GM12864 (cell line): ENCODE results near the gene RAI1.

Experiments
- DNase-seq: peaks from one replicate; pipeline ENCODE4 v3.0.0-alpha.2; 2011; ENCODE audit warnings: low read depth
- H3K4me3 ChIP-seq: 2 replicates; pipeline ENCODE4 v1.5.1; 2011; ENCODE audit warnings: mild to moderate bottlenecking, low read depth, low read length, control low read depth
- CTCF ChIP-seq: IDR thresholded peaks from 2 replicates; pipeline ENCODE4 v1.5.1; 2011; ENCODE audit warnings: low read depth, mild to moderate bottlenecking, moderate library complexity, low read length, control low read depth, inconsistent platforms; ENCODE audit errors: missing control alignments

RAI1 gene

DNA sequence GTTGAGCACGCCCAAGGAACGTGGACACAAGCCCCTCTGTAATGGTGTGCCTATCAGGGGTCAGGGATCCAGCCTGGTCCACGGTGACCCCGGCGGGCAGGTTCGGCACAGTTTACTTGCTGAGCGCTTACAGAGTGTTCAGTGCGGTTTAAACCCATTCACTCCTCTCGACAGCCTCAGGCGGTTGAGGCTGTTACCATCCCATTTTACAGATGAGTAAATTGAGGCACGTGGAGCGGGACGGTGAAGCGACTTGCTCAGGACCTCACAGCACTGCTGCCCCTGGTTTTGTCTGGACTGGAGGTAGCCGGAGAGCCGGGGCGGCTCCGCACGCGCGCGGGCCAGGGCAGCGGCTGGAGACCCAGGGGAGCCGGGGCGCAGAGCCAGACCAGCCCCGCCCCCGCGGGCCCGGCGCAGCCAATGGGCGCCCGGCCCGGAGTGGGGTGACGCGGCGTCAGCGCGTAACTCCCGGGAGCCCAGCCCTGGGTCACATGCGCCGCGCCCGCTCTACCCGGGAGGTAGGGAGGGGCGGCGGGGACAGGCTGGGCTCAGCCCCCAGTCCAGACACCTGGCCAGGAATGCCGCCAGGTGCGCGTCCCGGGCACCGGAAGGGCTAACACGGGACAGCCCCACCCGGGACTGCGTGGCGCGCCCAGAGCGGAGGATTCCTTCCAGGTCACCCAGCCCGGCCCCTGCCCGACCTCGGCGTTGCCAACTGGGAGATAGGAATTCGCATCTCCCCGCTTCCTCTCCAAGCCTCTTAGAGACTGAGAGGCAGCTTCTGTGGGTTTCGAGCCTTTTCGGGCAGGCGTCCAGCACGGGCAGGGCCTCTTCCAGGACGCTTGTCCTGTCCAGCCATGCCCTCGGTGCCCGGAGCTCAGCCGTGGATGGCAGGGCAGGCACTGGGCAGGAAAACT, 158.8 kb downstream of the RAI1 start:
- peak overlapping the region; percentile 59 for H3K4me3 ChIP-seq
- no peak for TF ChIP-seq CTCF
- no peak for DNase-seq

GRCh38 chr17:17840751-17841591, 159.7 kb downstream of the RAI1 start:
- TF ChIP-seq CTCF: no peak
- H3K4me3 ChIP-seq: peak overlapping the region; percentile 59
- DNase-seq: no peak

DNA sequence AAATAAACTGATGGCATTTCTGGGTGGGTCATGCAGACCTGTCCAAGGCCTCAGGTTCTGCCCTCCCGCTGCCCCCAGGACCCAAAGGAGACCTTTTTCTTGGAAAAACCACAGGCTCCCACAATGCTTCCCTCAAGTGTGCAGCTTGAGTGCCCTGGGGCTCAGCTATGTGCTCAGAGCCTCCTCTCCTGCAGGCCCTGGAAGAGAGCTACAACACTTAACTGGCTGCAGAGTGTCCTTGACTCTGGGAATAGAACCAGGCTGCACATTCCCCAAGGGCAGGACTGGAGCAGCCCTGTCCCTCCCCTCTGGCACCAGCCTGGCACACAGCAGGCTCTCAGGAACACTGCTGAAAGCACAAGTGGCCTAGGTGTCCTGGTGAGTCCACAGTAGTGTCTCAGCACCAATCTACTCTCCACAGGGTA, 160.4 kb downstream of the RAI1 start:
- DNase-seq: no peak
- TF ChIP-seq CTCF: no peak
- H3K4me3 ChIP-seq: no peak overlapping the region

DNA sequence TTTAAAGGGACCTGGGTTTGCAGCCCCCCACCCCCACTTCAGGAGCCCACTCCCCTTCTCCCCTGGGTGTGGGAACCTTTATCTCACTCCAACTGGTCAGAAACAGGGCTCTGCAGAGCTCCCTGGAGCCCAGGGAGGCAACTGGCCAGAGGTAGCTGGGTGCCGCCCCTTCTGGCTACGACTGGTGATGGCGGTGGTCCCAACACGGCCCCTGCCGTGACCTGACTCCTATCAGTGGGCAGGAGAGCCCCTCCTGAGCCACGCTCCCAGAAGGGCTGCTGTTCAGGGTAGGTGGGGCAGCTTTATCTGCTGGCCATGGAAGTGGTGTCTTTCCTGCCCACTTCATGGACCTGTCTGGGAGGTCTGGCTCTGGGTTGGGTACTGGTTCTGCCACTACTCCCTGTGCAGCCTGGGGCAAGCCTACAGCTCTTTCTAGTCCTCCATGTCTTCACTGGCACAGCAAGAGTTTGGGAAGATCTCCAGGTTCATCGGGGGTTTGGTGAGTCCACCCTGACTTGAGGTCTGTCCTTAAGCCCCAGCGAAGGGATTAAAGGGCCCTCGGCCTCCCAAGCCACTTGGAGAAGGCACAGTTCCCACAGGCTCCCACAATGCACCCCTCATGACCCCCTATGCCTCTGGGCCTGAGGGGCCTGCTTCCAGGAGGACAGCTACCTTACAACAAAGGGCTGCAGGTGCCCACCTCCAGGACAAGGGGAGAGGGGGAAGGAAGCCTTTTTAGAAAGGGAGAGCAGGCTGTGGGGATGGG, 161.0 kb downstream of the RAI1 start:
- no peak for TF ChIP-seq CTCF
- no peak for DNase-seq
- H3K4me3 ChIP-seq: no peak overlapping the region

- TF ChIP-seq CTCF: no peak
- no peak overlapping the region for H3K4me3 ChIP-seq
- no peak for DNase-seq
These were observed 161.8 kb downstream of the RAI1 start for GRCh38 chr17:17843096-17843495.

DNA sequence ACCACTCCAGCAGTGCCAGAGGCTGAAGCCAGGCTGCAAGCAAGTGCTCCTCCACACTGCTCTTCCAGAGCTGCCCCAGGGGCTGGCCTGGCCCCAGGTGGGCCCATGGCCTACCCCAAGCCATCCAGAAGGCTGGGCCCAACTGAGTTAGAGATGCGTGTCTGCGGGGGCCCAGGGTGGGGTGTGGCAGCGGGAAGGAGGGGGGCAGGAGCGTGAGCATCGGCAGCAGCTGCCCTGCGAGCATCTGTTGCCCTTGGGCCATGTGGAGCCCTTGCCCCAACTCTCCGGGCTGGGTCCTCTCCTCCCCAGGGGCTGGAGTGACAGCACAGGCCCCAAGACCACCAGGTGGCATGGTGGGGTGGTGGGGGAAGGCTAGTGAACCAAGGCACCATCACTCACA, 162.8 kb downstream of the RAI1 start:
- no peak for DNase-seq
- TF ChIP-seq CTCF: no peak
- H3K4me3 ChIP-seq: no peak overlapping the region
